HepG2 (cell line): ENCODE data around the gene ZNF365. TPM values are rescaled to one million over a fixed set of nuclear protein-coding genes. Genes with fewer than 3 reads are reported as not detected.

Experiments used
- polyA plus RNA-seq, 8 experiments: library from polyadenylated mRNA; depleted of rRNA in 3 of 8; stranded (reverse) in 7 of 8; unstranded in 1 of 8; fragments of >200 nt; fragmentation: Illumina TruSeq in 4 of 8; extraction: Trizol in 4 of 8; gene quantifications; 2 replicates each; pipeline versions ENCODE4 v1.2.1 to v1.2.3, GENCODE V29; 2011 to 2016; ENCODE audit warnings: low read depth in 4 of 8, missing spikeins in 1 of 8, mixed read lengths in 1 of 8; ENCODE audit not compliant: insufficient read depth in 1 of 8
- small RNA-seq, 3 experiments: library from RNA; depleted of rRNA; stranded (forward); fragments of <200 nt; gene quantifications; one replicate each; pipeline ENCODE3, GENCODE V24; 2012; ENCODE audit warnings: low read depth in 2 of 3, low replicate concordance in 1 of 3; ENCODE audit not compliant: insufficient read length in 3 of 3, insufficient read depth in 2 of 3
- total RNA-seq, 5 experiments: library from RNA; depleted of rRNA; stranded (reverse); fragments of >200 nt; fragmentation: Illumina TruSeq; extraction: Trizol; gene quantifications; 2 replicates each; pipeline ENCODE4 v1.2.3, GENCODE V29; 2016; ENCODE audit warnings: low read depth in 1 of 5

Gene ZNF365
- total and polyA plus RNA-seq, 2 of the 13 experiments (the other 11 are each of a cell fraction or from before 2014, with no cell fraction given) = not detected

Small RNA genes within 50 kb of the gene (small RNA-seq; reads per million reads assigned to genes)
- gene RN7SL591P = 0 reads per million in 3 experiments

Other genes with a start within 250 kb of the ZNF365 start
- gene RTKN2, start 105.5 kb upstream of the ZNF365 start, total RNA-seq (2016; rRNA removed; fragmentation: Illumina TruSeq; extraction: Trizol) = 7.0 and 10.8 TPM in 2 replicates
- 1.2 and 2.2 TPM in 2 replicates for gene RTKN2, start 105.5 kb upstream of the ZNF365 start, polyA plus RNA-seq (2011; rRNA removed)